Fibroblast of villous mesenchyme (primary cell): ENCODE results near the gene FOXK1. TPM values are rescaled to one million over a fixed set of nuclear protein-coding genes. Genes with fewer than 3 reads are reported as not detected.

Experiments
- DNase-seq: peaks from one replicate; pipeline ENCODE4 v3.0.0-alpha.2; 2010; ENCODE audit warnings: low read depth
- H3K4me3 ChIP-seq: 2 replicates; pipeline ENCODE4 v1.5.1; 2011; ENCODE audit warnings: low read depth, mild to moderate bottlenecking, low read length
- total RNA-seq: library from RNA; depleted of rRNA; stranded (reverse); fragments of >200 nt; gene quantifications from 2 replicates; pipeline ENCODE4 v1.2.3, GENCODE V29; 2012
- TF ChIP-seq, protein P1 (sequence below): IDR thresholded peaks from 2 replicates; pipeline ENCODE4 v1.5.1; 2012; ENCODE audit warnings: low read depth, mild to moderate bottlenecking, low read length; ENCODE audit not compliant: insufficient read depth

FOXK1 gene
- total RNA-seq, 1 donor: 32.8 TPM

GRCh38 chr7:4794591-4795350, 112.7 kb downstream of the FOXK1 start:
- TF ChIP-seq, protein P1, sequence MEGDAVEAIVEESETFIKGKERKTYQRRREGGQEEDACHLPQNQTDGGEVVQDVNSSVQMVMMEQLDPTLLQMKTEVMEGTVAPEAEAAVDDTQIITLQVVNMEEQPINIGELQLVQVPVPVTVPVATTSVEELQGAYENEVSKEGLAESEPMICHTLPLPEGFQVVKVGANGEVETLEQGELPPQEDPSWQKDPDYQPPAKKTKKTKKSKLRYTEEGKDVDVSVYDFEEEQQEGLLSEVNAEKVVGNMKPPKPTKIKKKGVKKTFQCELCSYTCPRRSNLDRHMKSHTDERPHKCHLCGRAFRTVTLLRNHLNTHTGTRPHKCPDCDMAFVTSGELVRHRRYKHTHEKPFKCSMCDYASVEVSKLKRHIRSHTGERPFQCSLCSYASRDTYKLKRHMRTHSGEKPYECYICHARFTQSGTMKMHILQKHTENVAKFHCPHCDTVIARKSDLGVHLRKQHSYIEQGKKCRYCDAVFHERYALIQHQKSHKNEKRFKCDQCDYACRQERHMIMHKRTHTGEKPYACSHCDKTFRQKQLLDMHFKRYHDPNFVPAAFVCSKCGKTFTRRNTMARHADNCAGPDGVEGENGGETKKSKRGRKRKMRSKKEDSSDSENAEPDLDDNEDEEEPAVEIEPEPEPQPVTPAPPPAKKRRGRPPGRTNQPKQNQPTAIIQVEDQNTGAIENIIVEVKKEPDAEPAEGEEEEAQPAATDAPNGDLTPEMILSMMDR: no peak
- H3K4me3 ChIP-seq: no peak overlapping the region
- DNase-seq: no peak

- no peak overlapping the region for H3K4me3 ChIP-seq
- TF ChIP-seq, protein P1: no peak
- no peak for DNase-seq
Observed at GRCh38 chr7:4796453-4796852, 114.4 kb downstream of the FOXK1 start.

DNA sequence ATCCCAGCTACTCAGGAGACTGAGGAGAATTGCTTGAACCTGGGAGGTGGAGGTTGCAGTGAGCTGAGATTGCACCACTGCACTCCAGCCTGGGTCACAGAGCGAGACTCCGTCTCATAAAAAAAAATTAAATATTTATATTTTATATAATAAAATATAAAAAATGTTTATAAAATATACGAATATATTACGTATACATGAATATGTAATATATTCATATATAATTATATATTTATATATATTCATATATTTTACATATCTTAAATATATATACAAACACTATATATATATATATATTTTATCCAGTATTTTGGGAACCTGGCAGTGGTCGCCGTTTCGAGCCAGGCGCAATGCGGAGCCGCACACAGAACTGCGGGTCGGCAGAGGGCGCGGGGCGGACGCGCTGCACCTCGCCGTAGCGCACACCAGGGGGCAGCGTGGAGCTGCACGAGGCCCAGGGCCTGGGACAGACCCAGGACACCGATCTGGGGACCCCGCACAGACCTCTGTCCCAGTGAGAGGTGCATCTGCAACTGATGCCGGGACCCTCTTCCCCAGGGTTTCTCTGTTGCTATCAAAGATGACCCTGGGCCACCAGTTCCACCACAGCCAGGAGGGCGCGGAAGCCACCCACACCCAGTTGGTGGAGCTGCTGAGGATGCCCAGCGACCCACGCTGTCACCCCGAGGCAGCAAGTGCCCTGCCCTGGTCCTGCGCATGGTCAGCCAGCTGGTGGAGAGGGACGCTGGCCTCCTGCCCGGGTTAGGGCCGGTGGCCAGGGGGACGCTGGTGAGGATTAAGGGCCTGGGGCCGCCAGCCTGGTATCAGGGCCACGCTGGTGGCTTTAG, 116.0 kb downstream of the FOXK1 start:
- H3K4me3 ChIP-seq: no peak overlapping the region
- TF ChIP-seq, protein P1: peak; percentile 72
- DNase-seq: peak; percentile 28

DNA sequence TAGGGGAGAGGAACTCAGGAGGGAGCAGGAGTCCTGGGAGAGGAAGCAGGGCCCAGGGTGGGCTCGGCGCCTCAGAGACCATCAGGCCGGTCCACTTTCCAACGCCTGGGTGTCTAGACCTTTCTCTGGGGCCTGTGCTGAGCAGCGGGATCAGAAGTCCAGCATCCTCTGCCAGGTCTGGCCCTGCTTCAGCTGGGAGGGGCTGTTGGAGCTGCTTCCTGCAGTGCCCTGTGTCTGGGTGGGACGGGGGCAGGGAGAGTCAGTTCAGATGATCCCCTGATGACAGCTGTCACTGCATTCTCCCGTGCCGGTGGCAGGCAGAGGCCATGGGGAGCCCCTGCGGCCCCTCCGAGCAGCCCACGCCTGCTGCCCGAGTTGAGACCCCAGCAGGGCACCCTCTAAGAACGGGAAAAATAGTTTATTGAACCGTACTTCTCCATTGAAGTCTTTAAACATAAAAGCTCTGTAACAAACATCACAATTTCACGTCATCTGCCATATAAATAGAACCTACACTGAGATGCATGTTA, 116.7 kb downstream of the FOXK1 start:
- no peak overlapping the region for H3K4me3 ChIP-seq
- no peak for DNase-seq
- TF ChIP-seq, protein P1: no peak

DNA sequence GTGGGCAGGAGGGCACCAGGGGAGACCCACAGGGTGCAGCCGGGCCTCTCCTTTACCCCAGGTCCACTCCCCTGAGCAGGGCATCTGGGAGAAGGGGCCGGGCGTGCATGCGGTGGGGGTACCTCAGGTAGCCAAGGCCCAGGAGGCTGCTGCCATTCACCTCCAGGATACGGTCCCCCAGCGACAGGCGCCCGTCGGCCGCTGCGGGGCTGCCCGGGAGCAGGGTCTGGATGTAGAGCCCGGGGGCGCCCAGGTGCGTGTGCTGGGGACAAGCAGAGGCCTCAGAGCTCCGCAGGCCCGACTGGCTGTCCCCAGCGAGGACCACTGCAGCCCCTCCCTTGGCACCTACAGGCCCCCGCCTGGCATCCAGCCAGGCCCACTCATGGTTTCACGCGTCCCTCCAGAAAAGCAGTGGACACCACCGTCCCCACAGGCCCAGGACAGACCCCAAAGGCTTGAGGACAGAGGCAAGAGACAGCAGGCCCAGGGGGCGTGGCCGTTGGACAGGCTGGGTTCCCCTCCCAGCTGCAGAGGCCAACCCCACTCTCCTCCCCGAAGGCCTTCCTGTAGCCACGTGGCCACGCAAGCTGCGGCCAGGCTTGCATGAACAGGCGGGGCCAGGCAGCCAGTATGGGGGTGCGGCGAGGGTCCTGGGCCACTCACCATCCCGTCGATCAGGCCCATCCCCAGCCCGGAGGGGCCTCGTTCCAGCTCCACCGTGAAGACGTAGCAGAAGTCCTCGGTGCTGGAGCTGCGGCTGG, 117.6 kb downstream of the FOXK1 start:
- TF ChIP-seq, protein P1: no peak
- H3K4me3 ChIP-seq: no peak overlapping the region
- DNase-seq: peak; percentile 29

- TF ChIP-seq, protein P1: no peak
- DNase-seq: no peak
- H3K4me3 ChIP-seq: no peak overlapping the region
Observed at GRCh38 chr7:4800487-4800886, 118.4 kb downstream of the FOXK1 start.
